ENCODE data around the gene GSG1L2. TPM values are rescaled to one million over a fixed set of nuclear protein-coding genes. Genes with fewer than 3 reads are reported as not detected.

Gene GSG1L2
- total RNA-seq, result not detected

GRCh38 chr17:9821921-9822320 lies at the start of gene GSG1L2:
Gene GSG1L2 (minus strand): TSS chr17:9822079. CDS start chr17:9822071, 8 bp downstream.
- no peaks in the 10 kb centered on the region for H3K4me1 ChIP-seq
- DNase-seq (ENCODE audit: low spot score in 2 of 2), result no peak
- TF ChIP-seq POLR2A (IDR thresholded peaks at IDR 0.05) (no peak), CTCF (IDR thresholded peaks at IDR 0.05) (no peak), EP300 (IDR thresholded peaks at IDR 0.05) (no peak)
- H3K4me3 ChIP-seq, result no peak within 1 kb of the TSS
- H3K27ac ChIP-seq, result no peak within 1 kb of the TSS
- H3K36me3 ChIP-seq, result no peaks in the 10 kb centered on the region
- WGBS, 2 donors, result 62 to 67% methylated on average over 15 of the region's 15 CpGs
- H3K27me3 ChIP-seq, result no peaks in the 10 kb centered on the region
- H3K9me3 ChIP-seq, result no peaks in the 10 kb centered on the region

- 46 to 72% methylated on average over 3 of the region's 3 CpGs for whole genome bisulfite sequencing, 2 donors
- Histone ChIP-seq H3K4me3 (no peak overlapping the region), H3K27me3 (no peaks in the 10 kb centered on the region), H3K4me1 (no peaks in the 10 kb centered on the region), H3K36me3 (no peaks in the 10 kb centered on the region), H3K9me3 (peaks cover 0 to 21% (median 0%) of the 10 kb centered on the region in 4 donors), H3K27ac (no peak overlapping the region)
- DNase-seq (ENCODE audit: low spot score in 2 of 2), result no peak
- TF ChIP-seq POLR2A (IDR thresholded peaks at IDR 0.05) (no peak), CTCF (IDR thresholded peaks at IDR 0.05) (no peak), EP300 (IDR thresholded peaks at IDR 0.05) (no peak)
Observed at GRCh38 chr17:9868552-9868951, 46.7 kb upstream of the GSG1L2 start.

GRCh38 chr17:9865586-9865985 lies 43.7 kb upstream of the GSG1L2 start:
- Histone ChIP-seq H3K4me1 (no peaks in the 10 kb centered on the region), H3K27me3 (no peaks in the 10 kb centered on the region), H3K4me3 (no peak overlapping the region), H3K9me3 (peaks cover 0 to 37% (median 0%) of the 10 kb centered on the region in 4 donors), H3K27ac (no peak overlapping the region), H3K36me3 (no peaks in the 10 kb centered on the region)
- DNase-seq (ENCODE audit: low spot score in 2 of 2), result no peak
- TF ChIP-seq POLR2A (IDR thresholded peaks at IDR 0.05) (no peak), CTCF (IDR thresholded peaks at IDR 0.05) (no peak), EP300 (IDR thresholded peaks at IDR 0.05) (no peak)
- WGBS, 2 donors, result 40 to 48% methylated on average over 1 of the region's 1 CpG

- Histone ChIP-seq H3K27me3 (no peaks in the 10 kb centered on the region), H3K9me3 (peaks cover 0 to 53% (median 0%) of the 10 kb centered on the region in 4 donors), H3K4me3 (no peak overlapping the region), H3K36me3 (no peaks in the 10 kb centered on the region), H3K4me1 (no peaks in the 10 kb centered on the region), H3K27ac (no peak overlapping the region)
- DNase-seq (ENCODE audit: low spot score in 2 of 2), result no peak
- WGBS, 2 donors, result 60 to 69% methylated on average over 4 of the region's 4 CpGs
- TF ChIP-seq POLR2A (IDR thresholded peaks at IDR 0.05), result no peak
- TF ChIP-seq CTCF (IDR thresholded peaks at IDR 0.05), result no peak
- TF ChIP-seq EP300 (IDR thresholded peaks at IDR 0.05), result no peak
Observed at GRCh38 chr17:9862949-9863348, 41.1 kb upstream of the GSG1L2 start.

- no peak for TF ChIP-seq EP300 (IDR thresholded peaks at IDR 0.05)
- H3K27me3 ChIP-seq, result no peaks in the 10 kb centered on the region
- H3K4me3 ChIP-seq, result no peak overlapping the region
- no peak overlapping the region for H3K27ac ChIP-seq
- H3K36me3 ChIP-seq, result no peaks in the 10 kb centered on the region
- H3K4me1 ChIP-seq, result no peaks in the 10 kb centered on the region
- peaks cover 0 to 60% (median 0%) of the 10 kb centered on the region in 4 donors for H3K9me3 ChIP-seq
- WGBS, 2 donors, result 86 to 100% methylated on average over 1 of the region's 1 CpG
- DNase-seq (ENCODE audit: low spot score in 2 of 2), result no peak
Observed at GRCh38 chr17:9862220-9862619, 40.3 kb upstream of the GSG1L2 start.

- DNase-seq (ENCODE audit: low spot score in 2 of 2), result no peak
- Histone ChIP-seq H3K27ac (no peak overlapping the region), H3K4me1 (no peaks in the 10 kb centered on the region), H3K27me3 (no peaks in the 10 kb centered on the region), H3K4me3 (no peak overlapping the region), H3K36me3 (no peaks in the 10 kb centered on the region), H3K9me3 (peaks cover 0 to 54% (median 0%) of the 10 kb centered on the region in 4 donors)
- no peak for TF ChIP-seq POLR2A (IDR thresholded peaks at IDR 0.05)
- WGBS, 2 donors, result 82 to 88% methylated on average over 7 of the region's 7 CpGs
Observed at GRCh38 chr17:9860851-9861250, 39.0 kb upstream of the GSG1L2 start.

Measured in tibial nerve (tissue), 4 donors.